GM21390 (cell line): Measurements from ENCODE around the gene PPL.
"Not testable (repeated sequence)": the region's sequence is repeated elsewhere in the genome, so short reads cannot be mapped to it uniquely, and the experiment has no call there.

Experiments
- ATAC-seq: cut with Tn5 transposase; IDR thresholded peaks from one replicate; pipeline ENCODE4 v1.9.1; 2021; ENCODE audit not compliant: unreplicated experiment

The PPL gene

GRCh38 chr16:4913130-4913773 is 23.7 kb downstream of the PPL start:
- no peak for ATAC-seq

GRCh38 chr16:4911970-4912386 is 25.0 kb downstream of the PPL start:
- ATAC-seq = no peak

GRCh38 chr16:4910828-4911227 is 26.1 kb downstream of the PPL start:
- no peak for ATAC-seq

GRCh38 chr16:4909825-4910224 is 27.1 kb downstream of the PPL start:
- no peak for ATAC-seq

GRCh38 chr16:4908854-4909401 is 28.0 kb downstream of the PPL start:
- no peak for ATAC-seq

GRCh38 chr16:4904942-4905615 is 31.9 kb downstream of the PPL start:
- no peak for ATAC-seq

- ATAC-seq = no peak
These were observed 32.6 kb downstream of the PPL start for GRCh38 chr16:4904108-4904941.

- ATAC-seq = no peak
These were observed 34.9 kb downstream of the PPL start for GRCh38 chr16:4902038-4902437.

GRCh38 chr16:4900750-4901149 is 36.2 kb downstream of the PPL start:
- no peak for ATAC-seq

- ATAC-seq = no peak
These were observed 36.9 kb downstream of the PPL start for GRCh38 chr16:4900036-4900435.

GRCh38 chr16:4899474-4899846 is 37.5 kb downstream of the PPL start:
- no peak for ATAC-seq

- no peak for ATAC-seq
These were observed 38.0 kb downstream of the PPL start for GRCh38 chr16:4898811-4899473.

- ATAC-seq = no peak
These were observed 39.6 kb downstream of the PPL start for GRCh38 chr16:4897328-4897727.

- not testable (repeated sequence) for ATAC-seq
These were observed 40.2 kb downstream of the PPL start for GRCh38 chr16:4896761-4897160.

- no peak for ATAC-seq
These were observed 41.6 kb downstream of the PPL start for GRCh38 chr16:4895366-4895765.

GRCh38 chr16:4894276-4895150 is 42.4 kb downstream of the PPL start:
- no peak for ATAC-seq

GRCh38 chr16:4893103-4893862 is 43.7 kb downstream of the PPL start:
- ATAC-seq = no peak

GRCh38 chr16:4892361-4893102 is 44.4 kb downstream of the PPL start:
- ATAC-seq = no peak

- ATAC-seq = no peak
These were observed 45.1 kb downstream of the PPL start for GRCh38 chr16:4891886-4892216.
